SU-DHL-6 (cell line): Measurements from ENCODE around the gene SDK1.
A peak's percentile ranks its signal among the peaks of the same experiment; 100 is the strongest.

Experiments
- H2AFZ ChIP-seq: fragments of 200-600 bp; sonication (generic); 2 replicates; pipeline ENCODE4 v1.6.1; 2014; ENCODE audit warnings: low read depth, mild to moderate bottlenecking, moderate library complexity, mixed read lengths, antibody characterized with exemption, low read length; ENCODE audit not compliant: severe bottlenecking
- H3F3A ChIP-seq: fragments of 200-600 bp; shearing (Covaris generic); 2 replicates; pipeline ENCODE4 v1.6.0; 2016; ENCODE audit warnings: antibody characterized with exemption, mild to moderate bottlenecking; ENCODE audit not compliant: insufficient read depth
- H3K27ac ChIP-seq: fragments of 200-600 bp; sonication (generic); 2 replicates; pipeline ENCODE4 v1.5.1; 2016; ENCODE audit warnings: low read depth, mild to moderate bottlenecking, low read length, moderate library complexity, mixed read lengths
- H3K27me3 ChIP-seq: fragments of 200-600 bp; sonication (generic), shearing (Covaris generic); 2 replicates; pipeline ENCODE4 v1.6.0; 2014; ENCODE audit warnings: mild to moderate bottlenecking, low read length
- H3K36me3 ChIP-seq: fragments of 200-600 bp; sonication (generic); 2 replicates; pipeline ENCODE4 v1.6.1; 2014; ENCODE audit warnings: mild to moderate bottlenecking, low read length, mixed read lengths
- H3K4me2 ChIP-seq: fragments of 300-600, 200-600 bp; shearing (Covaris generic), sonication (generic); 2 replicates; pipeline ENCODE4 v1.6.0; 2014; ENCODE audit warnings: low read length, low read depth, mild to moderate bottlenecking; ENCODE audit not compliant: poor library complexity, severe bottlenecking
- H3K4me3 ChIP-seq: fragments of 200-600 bp; sonication (generic); 2 replicates; pipeline ENCODE4 v1.5.1; 2014; ENCODE audit warnings: antibody characterized with exemption, low read length, mild to moderate bottlenecking, mixed read lengths; ENCODE audit not compliant: insufficient read depth, poor library complexity, severe bottlenecking
- H3K79me2 ChIP-seq: fragments of 200-600 bp; sonication (generic); 2 replicates; pipeline ENCODE4 v1.6.1; 2014; ENCODE audit warnings: mild to moderate bottlenecking, low read length, moderate library complexity; ENCODE audit not compliant: insufficient read depth
- H3K9ac ChIP-seq: fragments of 200-600 bp; sonication (generic); 2 replicates; pipeline ENCODE4 v1.7.0; 2014; ENCODE audit warnings: mild to moderate bottlenecking, low read length
- H3K9me2 ChIP-seq: fragments of 200-600 bp; sonication (generic); replicated peaks from 2 replicates; pipeline ENCODE4 v1.6.1; 2014; ENCODE audit warnings: low read length; ENCODE audit not compliant: insufficient read depth
- H3K9me3 ChIP-seq: fragments of 200-600 bp; sonication (generic); 2 replicates; pipeline ENCODE4 v1.6.1; 2014; ENCODE audit warnings: low read length, mixed read lengths; ENCODE audit not compliant: insufficient read depth
- H4K20me1 ChIP-seq: fragments of 200-600 bp; sonication (generic); 2 replicates; pipeline ENCODE4 v1.6.1; 2014; ENCODE audit warnings: low read depth, mild to moderate bottlenecking, antibody characterized with exemption, low read length, moderate library complexity, mixed read lengths
- EZH2phosphoT487 ChIP-seq: fragments of 200-600 bp; sonication (generic), shearing (Covaris generic); conservative IDR thresholded peaks from 2 replicates; pipeline ENCODE4 v1.6.1; 2018; ENCODE audit warnings: mild to moderate bottlenecking, antibody characterized with exemption, low read length, moderate library complexity, mixed read lengths
- TF ChIP-seq, protein P1 (sequence below): fragments of 200-600 bp; sonication (generic); IDR thresholded peaks from one replicate; pipeline ENCODE4 v1.5.1; 2017; ENCODE audit warnings: antibody characterized with exemption, mild to moderate bottlenecking, low read length, moderate library complexity; ENCODE audit not compliant: insufficient read depth, poor library complexity, severe bottlenecking

Gene SDK1

DNA sequence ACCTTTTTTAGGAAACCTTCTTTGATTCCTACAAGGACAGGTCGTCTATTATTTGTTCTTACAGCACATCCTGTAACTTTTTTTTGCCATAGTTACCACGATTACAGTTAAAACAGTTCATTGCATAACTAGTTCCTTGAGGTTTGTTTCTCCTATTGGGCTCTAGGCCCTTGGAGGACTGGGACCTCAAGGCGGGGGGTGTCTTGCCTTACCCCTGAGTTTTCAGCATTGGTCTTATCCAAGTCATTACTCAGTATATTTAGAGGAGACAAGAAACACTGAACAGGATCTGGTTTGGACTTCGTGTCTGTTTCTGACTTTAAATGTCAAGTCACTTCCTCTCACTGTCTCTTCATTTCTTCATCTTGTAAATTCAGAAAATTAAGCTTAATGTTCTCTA, 369.8 kb downstream of the SDK1 start:
- Histone ChIP-seq H4K20me1 (no peaks in the 10 kb centered on the region), H3K9ac (no peak overlapping the region), H3K36me3 (no peaks in the 10 kb centered on the region), H3K4me2 (no peak overlapping the region), H2AFZ (no peak overlapping the region), H3K27ac (no peak overlapping the region), H3K79me2 (no peaks in the 10 kb centered on the region), H3F3A (no peaks in the 10 kb centered on the region), H3K4me3 (no peak overlapping the region), H3K9me2 (no peaks in the 10 kb centered on the region), H3K27me3 (no peaks in the 10 kb centered on the region), H3K9me3 (no peaks in the 10 kb centered on the region)
- TF ChIP-seq, protein P1, sequence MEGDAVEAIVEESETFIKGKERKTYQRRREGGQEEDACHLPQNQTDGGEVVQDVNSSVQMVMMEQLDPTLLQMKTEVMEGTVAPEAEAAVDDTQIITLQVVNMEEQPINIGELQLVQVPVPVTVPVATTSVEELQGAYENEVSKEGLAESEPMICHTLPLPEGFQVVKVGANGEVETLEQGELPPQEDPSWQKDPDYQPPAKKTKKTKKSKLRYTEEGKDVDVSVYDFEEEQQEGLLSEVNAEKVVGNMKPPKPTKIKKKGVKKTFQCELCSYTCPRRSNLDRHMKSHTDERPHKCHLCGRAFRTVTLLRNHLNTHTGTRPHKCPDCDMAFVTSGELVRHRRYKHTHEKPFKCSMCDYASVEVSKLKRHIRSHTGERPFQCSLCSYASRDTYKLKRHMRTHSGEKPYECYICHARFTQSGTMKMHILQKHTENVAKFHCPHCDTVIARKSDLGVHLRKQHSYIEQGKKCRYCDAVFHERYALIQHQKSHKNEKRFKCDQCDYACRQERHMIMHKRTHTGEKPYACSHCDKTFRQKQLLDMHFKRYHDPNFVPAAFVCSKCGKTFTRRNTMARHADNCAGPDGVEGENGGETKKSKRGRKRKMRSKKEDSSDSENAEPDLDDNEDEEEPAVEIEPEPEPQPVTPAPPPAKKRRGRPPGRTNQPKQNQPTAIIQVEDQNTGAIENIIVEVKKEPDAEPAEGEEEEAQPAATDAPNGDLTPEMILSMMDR, result no peak
- TF ChIP-seq EZH2phosphoT487, result no peak

DNA sequence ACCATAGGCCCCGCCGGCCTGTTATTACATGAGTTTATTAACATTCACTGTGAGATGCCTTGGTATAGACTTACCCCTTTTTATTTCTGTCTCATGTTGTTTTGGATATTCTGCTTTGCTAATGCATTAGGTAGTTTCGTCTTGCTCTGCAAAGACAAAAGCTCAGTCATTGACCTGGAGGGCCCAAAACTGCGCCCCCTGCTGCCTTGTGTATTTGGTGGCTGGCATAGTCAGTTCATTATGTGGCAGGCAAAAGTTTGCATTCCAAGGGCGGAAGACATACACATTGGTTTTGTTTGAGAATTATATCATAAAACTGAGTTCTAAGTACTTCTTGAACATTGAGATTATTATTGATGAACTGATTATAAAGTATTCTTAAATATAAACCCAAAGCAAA, 372.5 kb downstream of the SDK1 start:
- Histone ChIP-seq H3F3A (no peaks in the 10 kb centered on the region), H3K27ac (no peak overlapping the region), H3K9me3 (no peaks in the 10 kb centered on the region), H3K27me3 (no peaks in the 10 kb centered on the region), H4K20me1 (no peaks in the 10 kb centered on the region), H2AFZ (no peak overlapping the region), H3K9ac (no peak overlapping the region), H3K36me3 (no peaks in the 10 kb centered on the region), H3K79me2 (no peaks in the 10 kb centered on the region), H3K4me3 (no peak overlapping the region), H3K4me2 (no peak overlapping the region), H3K9me2 (no peaks in the 10 kb centered on the region)
- TF ChIP-seq EZH2phosphoT487, result no peak
- TF ChIP-seq, protein P1, result peak; percentile 64

DNA sequence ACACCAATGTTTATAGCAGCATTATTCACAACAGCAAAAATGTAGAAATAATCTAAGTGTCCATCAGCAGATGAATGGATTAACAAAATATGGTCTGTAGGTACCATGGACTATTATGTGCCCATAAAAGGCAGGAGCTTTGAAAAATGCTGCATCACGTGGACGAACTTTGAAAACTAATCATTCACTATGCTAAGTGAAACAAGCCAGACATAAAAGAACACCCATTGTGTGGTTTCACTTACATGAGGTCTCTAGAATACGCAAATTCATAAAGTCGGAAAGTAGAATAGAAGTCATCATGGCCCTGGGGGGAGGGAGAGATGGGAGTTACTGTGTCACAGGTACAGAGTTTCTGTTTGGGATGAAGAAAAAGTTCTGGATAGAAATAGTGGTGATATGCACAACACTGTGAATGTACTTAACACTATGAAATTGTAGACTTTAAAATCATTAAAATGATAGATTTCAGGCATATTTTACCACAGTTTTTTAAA, 377.3 kb downstream of the SDK1 start:
- Histone ChIP-seq H3K36me3 (no peaks in the 10 kb centered on the region), H3K9ac (no peak overlapping the region), H3K4me2 (no peak overlapping the region), H3K9me3 (no peaks in the 10 kb centered on the region), H3K4me3 (no peak overlapping the region), H2AFZ (no peak overlapping the region), H3K9me2 (no peaks in the 10 kb centered on the region), H3K27ac (no peak overlapping the region), H4K20me1 (no peaks in the 10 kb centered on the region), H3K79me2 (no peaks in the 10 kb centered on the region), H3K27me3 (no peaks in the 10 kb centered on the region), H3F3A (no peaks in the 10 kb centered on the region)
- TF ChIP-seq EZH2phosphoT487, result no peak
- TF ChIP-seq, protein P1, result no peak
